ENCODE measurements around the gene ZNF362.

ZNF362 gene

DNA sequence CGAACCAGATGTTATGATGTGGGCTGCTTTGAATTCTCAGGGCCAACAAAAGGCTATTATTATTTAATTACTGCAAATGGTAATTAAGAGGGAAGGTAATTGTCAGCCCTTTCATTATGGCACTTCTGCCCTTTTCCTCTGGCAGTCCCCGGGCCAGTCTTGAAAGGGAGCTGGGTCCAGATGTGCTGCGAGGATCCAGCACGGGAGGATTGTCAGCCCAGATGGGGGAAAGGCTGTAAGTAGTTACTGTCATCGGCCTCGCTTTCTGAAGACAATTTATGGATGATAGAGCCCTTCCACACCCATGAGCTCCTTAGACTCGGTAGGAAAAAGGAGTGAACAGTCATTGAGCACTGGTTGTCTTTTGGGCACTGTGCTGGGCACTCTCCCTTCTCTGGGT is 8.7 kb upstream of the ZNF362 start:
- DNase-seq: no peak

GRCh38 chr1:33248244-33248643 is 8.0 kb upstream of the ZNF362 start:
- no peak for DNase-seq

DNA sequence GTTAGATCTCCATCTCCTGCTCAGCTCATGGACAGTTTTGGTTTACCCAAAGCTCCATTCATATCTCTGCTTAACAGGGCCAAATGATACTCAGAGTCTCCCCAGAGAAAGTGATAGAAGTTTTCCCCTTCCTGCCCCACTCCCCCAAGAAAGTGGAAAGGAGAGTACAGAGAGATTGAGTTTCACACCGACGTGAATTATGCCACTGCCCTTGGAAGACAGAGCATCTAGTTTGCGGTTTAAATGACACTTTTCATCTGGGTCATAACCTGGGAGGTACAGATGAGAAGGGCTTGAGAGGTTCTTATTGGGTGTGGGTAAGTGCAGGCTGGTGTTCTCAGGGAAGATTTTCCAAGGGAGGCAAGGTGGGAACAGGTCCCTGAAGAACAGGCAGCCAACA is 6.9 kb upstream of the ZNF362 start:
- DNase-seq: no peak

- DNase-seq: no peak
These were observed 6.1 kb upstream of the ZNF362 start for GRCh38 chr1:33250217-33250616.

GRCh38 chr1:33250724-33251123 is 5.6 kb upstream of the ZNF362 start:
- DNase-seq: no peak

DNA sequence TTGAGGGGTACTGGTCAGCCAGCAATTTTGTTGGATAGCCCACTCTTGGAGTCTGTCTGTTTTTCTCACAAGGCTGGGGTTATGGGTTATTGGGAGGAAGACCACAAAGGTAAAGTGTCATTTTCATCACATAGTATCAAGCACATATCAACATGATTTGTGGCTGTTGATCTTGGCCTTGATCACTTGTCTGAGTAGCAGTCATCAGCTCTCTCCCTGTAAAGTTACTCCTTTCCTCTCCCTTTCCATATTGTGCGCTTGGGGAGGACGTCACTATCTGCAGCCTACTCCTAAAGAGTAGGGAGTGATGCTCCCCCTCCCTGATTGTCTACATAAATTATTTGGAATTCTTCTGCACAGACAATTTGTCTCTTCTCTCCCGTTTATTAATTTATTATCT is 1.8 kb upstream of the ZNF362 start:
- no peak for DNase-seq

GRCh38 chr1:33255347-33256220 is 708 bp upstream of the ZNF362 start:
- peak; percentile 86 for DNase-seq

DNA sequence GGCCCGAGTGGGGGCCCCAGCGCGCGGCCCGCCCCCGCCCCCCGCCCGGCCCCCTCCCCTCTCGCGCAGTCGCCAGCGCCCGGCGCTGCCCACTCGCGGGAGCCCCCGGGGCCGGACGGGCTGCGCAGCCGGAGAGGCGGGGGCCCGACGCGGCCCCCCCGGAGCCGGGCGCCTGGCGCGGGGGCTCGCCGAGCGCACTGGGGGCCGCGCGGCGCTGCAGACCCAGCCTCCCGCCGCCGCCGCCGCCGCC is 146 bp upstream of the ZNF362 start:
- no peak for DNase-seq

GRCh38 chr1:33257207-33257771 is 997 bp downstream of the ZNF362 start:
- DNase-seq: no peak

DNA sequence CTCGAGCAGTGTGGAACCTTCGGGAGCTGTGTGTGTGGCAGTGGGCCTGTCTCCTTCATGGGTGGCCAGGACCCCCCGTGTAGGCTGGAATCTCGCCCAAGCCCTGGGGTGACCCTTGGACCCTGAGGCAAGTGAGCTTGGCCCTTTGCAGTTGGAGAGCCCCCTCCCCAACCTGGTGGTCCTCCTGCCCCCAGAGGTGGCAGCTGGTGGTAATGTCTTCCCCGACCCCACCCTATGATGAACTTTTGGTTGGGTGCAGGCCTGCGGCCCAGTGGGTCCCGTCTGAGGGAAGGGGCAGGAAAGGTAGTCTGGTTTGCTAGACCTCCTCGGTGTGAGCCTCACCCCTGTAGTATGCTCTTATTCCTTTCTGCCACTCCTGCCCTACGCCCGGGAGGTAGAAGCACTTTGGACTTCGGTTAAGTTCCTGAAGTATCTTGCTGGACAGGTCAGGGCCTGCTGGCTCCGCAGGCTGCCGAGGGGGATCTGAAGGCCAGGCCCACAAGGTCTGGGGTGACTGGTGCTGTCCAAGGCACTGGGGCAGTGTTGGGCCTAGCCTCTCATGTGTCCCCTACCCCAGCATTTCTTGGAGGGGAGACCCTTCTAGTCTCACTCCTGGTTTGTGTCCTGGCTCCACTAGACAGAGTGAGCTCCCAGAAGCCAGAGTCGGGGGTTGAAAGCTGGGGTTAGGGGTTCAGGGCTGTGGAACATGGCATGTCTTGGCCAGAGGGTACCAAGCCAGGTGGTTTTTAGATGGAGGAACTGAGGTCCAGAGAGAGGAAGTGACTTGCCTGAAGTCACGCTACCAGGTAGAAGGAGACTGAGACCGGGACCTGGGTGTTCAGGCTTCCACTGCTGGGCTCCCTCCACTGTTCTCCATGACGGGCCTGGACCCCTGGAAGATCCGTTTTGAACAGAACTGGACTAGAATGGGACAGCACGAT is 1.8 kb downstream of the ZNF362 start:
- DNase-seq: no peak

- DNase-seq: no peak
These were observed 2.5 kb downstream of the ZNF362 start for GRCh38 chr1:33258788-33259274.

- DNase-seq: no peak
These were observed 3.6 kb downstream of the ZNF362 start for GRCh38 chr1:33259879-33260278.

GRCh38 chr1:33260439-33260838 is 4.1 kb downstream of the ZNF362 start:
- peak; percentile 93 for DNase-seq

GRCh38 chr1:33261344-33261743 is 5.1 kb downstream of the ZNF362 start:
- DNase-seq: no peak

DNA sequence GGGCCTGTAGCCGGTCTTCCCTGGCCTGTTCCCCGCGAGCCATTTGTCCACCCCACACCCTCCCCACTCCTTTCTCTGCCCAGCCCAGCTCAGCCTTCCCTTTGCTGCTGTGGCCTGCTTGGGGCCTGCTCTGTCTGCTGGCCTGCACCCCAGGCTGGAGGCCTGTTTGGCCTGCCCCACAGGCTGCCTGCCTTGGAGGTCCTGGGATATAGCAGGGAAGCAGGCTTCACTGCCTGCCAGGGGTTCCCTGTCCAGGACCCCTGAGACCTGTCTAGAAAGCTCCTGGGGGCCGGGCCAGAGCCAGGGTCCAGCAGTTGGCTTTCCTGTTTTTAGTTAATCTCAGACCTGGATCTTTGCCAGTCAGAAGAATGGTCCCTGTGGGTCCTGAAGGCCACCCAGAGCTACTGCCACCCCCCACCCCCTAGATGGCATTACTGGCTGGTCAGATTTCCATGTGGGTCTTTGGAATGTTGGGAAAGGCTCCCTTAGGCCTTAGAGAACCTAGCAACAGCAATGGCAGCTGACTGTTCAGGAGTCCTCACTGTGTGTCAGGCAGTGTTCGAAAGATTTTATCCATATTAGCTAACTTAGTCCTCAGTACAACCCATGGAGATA is 7.7 kb downstream of the ZNF362 start:
- DNase-seq: no peak

- no peak for DNase-seq
These were observed 9.7 kb downstream of the ZNF362 start for GRCh38 chr1:33265780-33266605.

DNA sequence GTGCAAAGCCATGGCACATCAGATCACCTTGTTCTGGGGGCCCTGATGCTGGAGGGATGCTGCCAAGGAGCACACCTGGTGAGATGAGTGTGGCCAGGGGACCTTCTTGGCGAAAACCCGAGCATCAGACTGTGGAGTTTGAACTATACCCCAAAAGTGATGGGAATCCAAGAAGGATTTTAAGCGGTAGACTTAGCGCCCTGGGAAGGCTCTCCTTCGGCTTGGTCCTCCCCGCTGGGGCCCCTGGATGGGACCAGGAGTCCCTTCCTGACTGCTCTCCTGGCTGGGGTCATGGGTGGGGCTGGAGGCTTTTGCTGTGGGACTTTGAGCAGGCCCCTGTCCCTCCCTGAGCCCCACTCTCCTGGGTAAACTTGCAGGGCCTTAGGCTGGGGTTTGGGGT is 10.5 kb downstream of the ZNF362 start:
- DNase-seq: no peak

DNA sequence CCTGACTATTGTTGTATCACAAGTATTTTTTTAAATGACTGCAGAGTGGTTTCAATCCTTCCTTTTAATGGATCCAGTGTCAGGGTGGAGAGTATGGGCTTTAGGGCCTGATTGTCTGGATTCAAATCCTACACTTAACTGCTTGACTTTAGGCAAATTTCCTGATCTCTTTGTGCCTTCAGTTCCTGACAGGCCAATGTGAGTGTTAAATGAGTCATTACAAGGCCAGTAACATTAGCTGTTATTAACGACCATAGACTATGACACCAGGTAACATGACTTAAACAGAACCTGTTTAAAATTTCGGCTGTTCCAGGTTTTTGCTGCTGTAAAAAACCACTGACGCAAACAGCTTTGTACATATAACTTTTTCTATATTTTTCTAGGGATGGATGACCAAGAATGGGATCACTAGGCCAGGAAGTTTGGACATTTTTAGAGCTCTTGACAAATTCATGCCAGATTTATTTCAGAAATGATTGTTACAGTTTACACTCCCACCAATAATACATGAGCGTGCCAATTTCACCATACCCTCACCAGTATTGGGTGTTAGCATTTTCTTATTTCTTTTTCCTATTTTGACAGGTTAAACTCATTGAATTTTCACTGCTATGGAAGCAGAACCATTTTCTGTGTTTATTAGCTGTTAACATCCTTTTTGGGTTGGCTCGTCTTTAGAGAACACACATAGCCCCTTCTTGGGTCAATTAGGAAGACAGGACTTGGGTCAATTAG is 11.3 kb downstream of the ZNF362 start:
- DNase-seq: no peak

GRCh38 chr1:33268457-33268856 is 12.2 kb downstream of the ZNF362 start:
- DNase-seq: no peak

- no peak for DNase-seq
These were observed 12.8 kb downstream of the ZNF362 start for GRCh38 chr1:33268927-33269610.

GRCh38 chr1:33269621-33270020 is 13.3 kb downstream of the ZNF362 start:
- no peak for DNase-seq
